SK-N-SH (cell line): ENCODE data around the gene FAM222A. TPM values are rescaled to one million over a fixed set of nuclear protein-coding genes. Genes with fewer than 3 reads are reported as not detected.

Experiments
- CTCF ChIA-PET: fragments of 300-600, 350-600 bp; formaldehyde crosslinking; extraction: SDS; loops from one replicate; lab custom pipeline; 2021; lab: Yijun Ruan, JAX
- POLR2A ChIA-PET: fragments of 350-600 bp; sonication (Branson Sonifier 250); formaldehyde crosslinking; extraction: SDS; loops from one replicate; lab custom pipeline; 2020; ENCODE audit warnings: antibody characterized with exemption, inconsistent platforms; lab: Yijun Ruan, JAX
- DNase-seq: peaks from one replicate; pipeline ENCODE4 v3.0.0; 2012
- H2AFZ ChIP-seq: fragments of 200-600 bp; sonication (generic); 2 replicates; pipeline ENCODE4 v1.8.1; 2016; ENCODE audit warnings: antibody characterized with exemption, mild to moderate bottlenecking, low read depth
- H3F3A ChIP-seq: fragments of 200-600 bp; sonication (generic); replicated peaks from 2 replicates; pipeline ENCODE3; 2016; ENCODE audit warnings: antibody characterized with exemption, mild to moderate bottlenecking; ENCODE audit not compliant: insufficient read depth
- H3K27ac ChIP-seq, 2 experiments: fragments of 200-500 bp in 1 of 2; fragments of 200-600 bp in 1 of 2; sonication (Bioruptor generic) in 1 of 2; sonication (generic), shearing (Covaris generic) in 1 of 2; 2 replicates each; pipeline versions ENCODE4 v1.5.1 to v1.6.1; 2014 to 2016; ENCODE audit warnings: low read depth in 2 of 2, inconsistent platforms in 1 of 2, low read length in 1 of 2, mild to moderate bottlenecking in 1 of 2, mixed read lengths in 1 of 2
- H3K27me3 ChIP-seq: fragments of 200-600 bp; sonication (generic), shearing (Covaris generic); 2 replicates; pipeline ENCODE4 v1.6.1; 2016; ENCODE audit warnings: mixed run types; ENCODE audit not compliant: insufficient read depth
- H3K36me3 ChIP-seq, 2 experiments: fragments of 200-500 bp in 1 of 2; fragments of 200-600 bp in 1 of 2; sonication (Bioruptor generic) in 1 of 2; sonication (generic) in 1 of 2; replicated peaks in 1 of 2; 2 replicates each; pipeline versions ENCODE3 to v1.5.1; 2014 to 2016; ENCODE audit warnings: low read length in 1 of 2, mild to moderate bottlenecking in 1 of 2; ENCODE audit not compliant: insufficient read depth in 2 of 2, control insufficient read depth in 1 of 2
- H3K4me1 ChIP-seq, 2 experiments: fragments of 200-500 bp in 1 of 2; fragments of 200-600 bp in 1 of 2; sonication (Bioruptor generic) in 1 of 2; sonication (generic), shearing (Covaris generic) in 1 of 2; 2 replicates each; pipeline versions ENCODE4 v1.5.1 to v1.6.1; 2014 to 2016; ENCODE audit warnings: low read depth in 1 of 2, low read length in 1 of 2, mixed run types in 1 of 2; ENCODE audit not compliant: insufficient read depth in 2 of 2, control insufficient read depth in 1 of 2
- H3K4me2 ChIP-seq: fragments of 200-600 bp; sonication (generic), shearing (Covaris generic); 2 replicates; pipeline ENCODE4 v1.6.1; 2017; ENCODE audit warnings: mixed run types
- H3K4me3 ChIP-seq, 2 experiments: fragments of 200-500 bp in 1 of 2; fragments of 200-600 bp in 1 of 2; sonication (Bioruptor generic) in 1 of 2; sonication (generic), shearing (Covaris generic) in 1 of 2; 2 replicates each; pipeline versions ENCODE4 v1.5.1 to v1.8.1; 2014 to 2016; ENCODE audit warnings: low read depth in 2 of 2, inconsistent platforms in 1 of 2, low read length in 1 of 2, mild to moderate bottlenecking in 1 of 2, mixed read lengths in 1 of 2, moderate library complexity in 1 of 2
- H3K79me2 ChIP-seq: fragments of 200-600 bp; sonication (generic); 2 replicates; pipeline ENCODE4 v1.8.1; 2017; ENCODE audit warnings: mild to moderate bottlenecking; ENCODE audit not compliant: insufficient read depth
- H3K9ac ChIP-seq: fragments of 200-600 bp; sonication (generic); 2 replicates; pipeline ENCODE4 v1.6.1; 2017; ENCODE audit warnings: mixed run types
- H3K9me2 ChIP-seq: fragments of 200-600 bp; sonication (generic); 2 replicates; pipeline ENCODE4 v1.6.1; 2017; ENCODE audit warnings: mixed run types
- H3K9me3 ChIP-seq: fragments of 200-600 bp; sonication (generic); 2 replicates; pipeline ENCODE4 v1.6.1; 2017; ENCODE audit warnings: mixed run types, mild to moderate bottlenecking, moderate library complexity
- H4K20me1 ChIP-seq: fragments of 200-600 bp; sonication (generic); 2 replicates; pipeline ENCODE4 v1.6.1; 2017; ENCODE audit warnings: mild to moderate bottlenecking, mixed run types; ENCODE audit not compliant: insufficient read depth
- ELF1 ChIP-seq: IDR thresholded peaks from 2 replicates; pipeline ENCODE4 v1.4.0; 2012
- GABPA ChIP-seq: IDR thresholded peaks from 2 replicates; pipeline ENCODE4 v1.4.0; 2012; ENCODE audit warnings: low read depth, mild to moderate bottlenecking
- MAX ChIP-seq: IDR thresholded peaks from 2 replicates; pipeline ENCODE4 v1.4.0; 2012; ENCODE audit warnings: low read depth
- MEF2A ChIP-seq: IDR thresholded peaks from 2 replicates; pipeline ENCODE4 v1.4.0; 2012; ENCODE audit warnings: low read depth, borderline replicate concordance
- NFIC ChIP-seq: IDR thresholded peaks from 2 replicates; pipeline ENCODE4 v1.4.0; 2012; ENCODE audit warnings: borderline replicate concordance
- NRF1 ChIP-seq: IDR thresholded peaks from 2 replicates; pipeline ENCODE4 v1.6.1; 2012; ENCODE audit warnings: low read depth, mild to moderate bottlenecking, low read length
- RCOR1 ChIP-seq: fragments of 150-350 bp; IDR thresholded peaks from 2 replicates; pipeline ENCODE4 v1.6.1; 2017; ENCODE audit warnings: antibody characterized with exemption, low read length
- REST ChIP-seq: IDR thresholded peaks from 2 replicates; pipeline ENCODE4 v1.6.1; 2012; ENCODE audit warnings: mild to moderate bottlenecking, low read depth, low read length, moderate library complexity
- YY1 ChIP-seq: IDR thresholded peaks from 2 replicates; pipeline ENCODE4 v1.4.0; 2012; ENCODE audit warnings: low read depth, mild to moderate bottlenecking
- WGBS: methylation state at CpG from one replicate; pipeline ENCODE4 v1.1.6; 2017; ENCODE audit warnings: low lambda C conversion rate; 5-methylcytosine and 5-hydroxymethylcytosine counted together
- polyA plus RNA-seq, 3 experiments: library from polyadenylated mRNA; depleted of rRNA; stranded (reverse); fragments of >200 nt; gene quantifications; 2 replicates each; pipeline ENCODE4 v1.2.3, GENCODE V29; 2012

Gene FAM222A
- polyA plus RNA-seq, 1 of the 3 experiments (the other 2 are of a cell fraction), result 1.6 TPM

- CTCF ChIA-PET, result interaction anchor here (2.5 kb wide), 1 partner anchor 12 kb away, joined by 11 read pairs; no protein-coding TSS in a partner anchor
- H4K20me1 ChIP-seq, result no peaks in the 10 kb centered on the region
- no peak overlapping the region for H3K4me3 ChIP-seq
- H3K4me1 ChIP-seq, result no peaks in the 10 kb centered on the region
- H3K9ac ChIP-seq, result no peak overlapping the region
- no peak for DNase-seq
- no peak overlapping the region for H2AFZ ChIP-seq
- H3K9me3 ChIP-seq, result no peaks in the 10 kb centered on the region
- no peak for TF ChIP-seq NFIC
- TF ChIP-seq YY1, result no peak
- no peak for TF ChIP-seq ELF1
- no peak for TF ChIP-seq NRF1
- no peak for TF ChIP-seq RCOR1
- TF ChIP-seq, all 33 proteins: peak for 0
- Histone ChIP-seq H3K4me2 (no peak overlapping the region), H3K36me3 (no peaks in the 10 kb centered on the region), H3K9me2 (no peaks in the 10 kb centered on the region), H3K79me2 (no peaks in the 10 kb centered on the region), H3K27ac (no peak overlapping the region), H3K27me3 (no peaks in the 10 kb centered on the region), H3F3A (peaks cover 9% of the 10 kb centered on the region)
- WGBS, result 32% methylated on average over 4 of the region's 4 CpGs
- POLR2A ChIA-PET, result no interaction called here
These were observed 79.8 kb downstream of the FAM222A start for GRCh38 chr12:109793411-109793810.

GRCh38 chr12:109793826-109794501, 80.3 kb downstream of the FAM222A start:
- Histone ChIP-seq H4K20me1 (no peaks in the 10 kb centered on the region), H3K4me2 (no peak overlapping the region), H3K9me2 (no peaks in the 10 kb centered on the region), H3K79me2 (no peaks in the 10 kb centered on the region), H3K9me3 (no peaks in the 10 kb centered on the region), H3K4me3 (no peak overlapping the region), H3K9ac (no peak overlapping the region), H3K27ac (no peak overlapping the region), H3F3A (peaks cover 9% of the 10 kb centered on the region), H3K27me3 (no peaks in the 10 kb centered on the region), H3K4me1 (no peaks in the 10 kb centered on the region), H2AFZ (no peak overlapping the region), H3K36me3 (no peaks in the 10 kb centered on the region)
- TF ChIP-seq MEF2A (no peak), REST (no peak), GABPA (no peak), MAX (no peak)
- 74% methylated on average over 19 of the region's 26 CpGs for whole genome bisulfite sequencing
- no peak for DNase-seq
- ChIA-PET CTCF (interaction anchor here (1.9 to 2.5 kb wide), 2 partner anchors 11 to 18 kb away, joined by 5 to 11 read pairs; no protein-coding TSS in a partner anchor), POLR2A (no interaction called here)
